Adrenal gland (tissue), 12 donors: Measurements from ENCODE around the gene ZAR1L. TPM values are rescaled to one million over a fixed set of nuclear protein-coding genes. Genes with fewer than 3 reads are reported as not detected.
A peak's percentile ranks its signal among the peaks of the same experiment; 100 is the strongest.

Experiments
- DNase-seq, 7 donors: peaks; one replicate each; pipeline ENCODE4 v3.0.0-alpha.2; 2019 to 2020
- H3K27ac ChIP-seq, 5 donors: fragments of 200-600 bp; sonication (generic) in 4 of 5; 1 replicate in 3 of 5; 2 replicates in 2 of 5; pipeline versions ENCODE4 v1.5.1 to v1.8.0; 2016 to 2020; ENCODE audit warnings: mild to moderate bottlenecking in 1 of 5
- H3K27me3 ChIP-seq: fragments of 200-600 bp; 2 replicates; pipeline ENCODE4 v1.8.0; 2021
- H3K36me3 ChIP-seq, 2 donors: fragments of 200-600 bp; replicated peaks in 1 of 2; 1 replicate in 1 of 2; 2 replicates in 1 of 2; pipeline versions ENCODE4 v1.5.1 to v1.8.0; 2018 to 2022
- H3K4me1 ChIP-seq, 2 donors: fragments of 200-600 bp; replicated peaks in 1 of 2; 1 replicate in 1 of 2; 2 replicates in 1 of 2; pipeline versions ENCODE4 v1.5.1 to v1.8.0; 2018 to 2021
- H3K4me3 ChIP-seq, 4 donors: fragments of 200-600 bp; sonication (generic) in 3 of 4; one replicate each; pipeline ENCODE4 v1.5.1; 2016 to 2018
- H3K9me3 ChIP-seq, 3 donors: fragments of 200-600 bp; sonication (generic) in 1 of 3; replicated peaks in 1 of 3; 1 replicate in 2 of 3; 2 replicates in 1 of 3; pipeline versions ENCODE4 v1.5.1 to v1.8.0; 2016 to 2021
- CTCF ChIP-seq, 6 experiments: fragments of 450-650 bp in 4 of 6; fragments of 200-600 bp in 2 of 6; sonication (generic) in 1 of 6; IDR thresholded peaks; 1 replicate in 5 of 6; 2 replicates in 1 of 6; pipeline versions ENCODE4 v1.5.1 to v1.8.0; 2016 to 2021; ENCODE audit warnings: antibody characterized with exemption in 6 of 6, mild to moderate bottlenecking in 2 of 6, moderate library complexity in 1 of 6
- POLR2A ChIP-seq, 2 donors: fragments of 450-650 bp; IDR thresholded peaks; one replicate each; pipeline ENCODE4 v1.6.1; 2017; ENCODE audit warnings: antibody characterized with exemption in 2 of 2, mild to moderate bottlenecking in 2 of 2, moderate library complexity in 1 of 2
- WGBS, 4 donors: extraction: QIAGEN DNeasy Blood & Tissue Kit in 2 of 4; methylation state at CpG; one replicate each; pipeline versions ENCODE4 v1.1.5 to v1.1.7; 2013 to 2017; 5-methylcytosine and 5-hydroxymethylcytosine counted together
- intact Hi-C, 2 donors: fragments of 100-400 bp; cut with DNase I; formaldehyde crosslinking; loops; one replicate each; pipeline versions ENCODE4 v1.14.1 to v1.15.0; 2022 to 2023
- polyA plus RNA-seq, 3 donors: library from polyadenylated mRNA; stranded (reverse); fragments of 200-250 nt in 2 of 3; fragments of 350-450 nt in 1 of 3; fragmentation: Illumina TruSeq in 1 of 3; extraction: RNeasy Lipid Tissue Mini Kit (QIAGEN cat#74804) in 1 of 3; gene quantifications; one replicate each; pipeline ENCODE4 v1.2.3, GENCODE V29; 2013 to 2014
- total RNA-seq, 9 donors: library from RNA; depleted of rRNA in 4 of 9; stranded (reverse); fragments of >200 nt in 4 of 9; fragments of 120-200 nt in 1 of 9; fragmentation: NEBNext Ultra II Directional in 1 of 9; extraction: Animal tissue kit (Norgen Biotek cat#: 25700) in 1 of 9; gene quantifications; one replicate each; pipeline versions ENCODE4 v1.1.0 to v1.2.4, GENCODE V29; 2013 to 2023
- donor health status: healthy with polysubstance abuse.
- donor health status: Bipolar disorder and iron deficiency.
- donor health status: DM: yes; HTN: yes; CAD: no.
- donor health status: DM: no; HTN: no; CAD: no.
- donor health status: DM: no; HTN: no; CAD: no.
- donor health status: DM: yes; HTN: yes; CAD: no.

ZAR1L gene
- total and polyA plus RNA-seq, 12 donors = not detected

- no peaks in the 10 kb centered on the region for H3K4me1 ChIP-seq
- no peak for TF ChIP-seq CTCF (IDR thresholded peaks at IDR 0.05)
- no peak for TF ChIP-seq POLR2A (IDR thresholded peaks at IDR 0.05)
- no peaks in the 10 kb centered on the region for H3K27me3 ChIP-seq
- no peaks in the 10 kb centered on the region for H3K9me3 ChIP-seq
- intact Hi-C loops = no loop called here
- WGBS, 4 donors = 49 to 58% (median 53%) methylated on average over 4 of the region's 4 CpGs
- no peaks in the 10 kb centered on the region for H3K36me3 ChIP-seq
- no peak overlapping the region for H3K4me3 ChIP-seq
- no peak overlapping the region for H3K27ac ChIP-seq
- DNase-seq = no peak
These were observed 29.6 kb downstream of the ZAR1L start for GRCh38 chr13:32285633-32285965.

- TF ChIP-seq CTCF (IDR thresholded peaks at IDR 0.05) (no peak), POLR2A (IDR thresholded peaks at IDR 0.05) (no peak)
- WGBS, 4 donors = 17 to 28% (median 24%) methylated on average over 6 of the region's 6 CpGs
- no peaks in the 10 kb centered on the region for H3K4me1 ChIP-seq
- peak; percentile 28 to 72 (median 38) for DNase-seq
- intact Hi-C loops = no loop called here
- H3K36me3 ChIP-seq = no peaks in the 10 kb centered on the region
- H3K9me3 ChIP-seq = no peaks in the 10 kb centered on the region
- H3K27me3 ChIP-seq = no peaks in the 10 kb centered on the region
- no peak overlapping the region for H3K4me3 ChIP-seq
- H3K27ac ChIP-seq = no peak overlapping the region
These were observed 30.1 kb downstream of the ZAR1L start for GRCh38 chr13:32284927-32285632.

- no peak overlapping the region for H3K4me3 ChIP-seq
- no peaks in the 10 kb centered on the region for H3K4me1 ChIP-seq
- no peaks in the 10 kb centered on the region for H3K9me3 ChIP-seq
- no peak overlapping the region for H3K27ac ChIP-seq
- 85 to 92% (median 89%) methylated on average over 2 of the region's 2 CpGs for WGBS, 4 donors
- intact Hi-C loops = no loop called here
- no peaks in the 10 kb centered on the region for H3K36me3 ChIP-seq
- no peak for TF ChIP-seq POLR2A (IDR thresholded peaks at IDR 0.05)
- TF ChIP-seq CTCF (IDR thresholded peaks at IDR 0.05) = no peak
- no peaks in the 10 kb centered on the region for H3K27me3 ChIP-seq
- DNase-seq = no peak
These were observed 33.0 kb downstream of the ZAR1L start for GRCh38 chr13:32282096-32282711.

- no peak for DNase-seq
- WGBS, 4 donors = 89 to 95% (median 92%) methylated on average over 1 of the region's 1 CpG
- Histone ChIP-seq H3K27ac (no peak overlapping the region), H3K36me3 (no peaks in the 10 kb centered on the region), H3K4me1 (no peaks in the 10 kb centered on the region), H3K9me3 (no peaks in the 10 kb centered on the region), H3K27me3 (no peaks in the 10 kb centered on the region), H3K4me3 (no peak overlapping the region)
- intact Hi-C loops = no loop called here
- TF ChIP-seq POLR2A (IDR thresholded peaks at IDR 0.05) (no peak), CTCF (IDR thresholded peaks at IDR 0.05) (no peak)
These were observed 34.1 kb downstream of the ZAR1L start for GRCh38 chr13:32281096-32281495.
